Bronchial epithelial cell (primary cell): ENCODE measurements around the gene XIRP2. TPM values are rescaled to one million over a fixed set of nuclear protein-coding genes. Genes with fewer than 3 reads are reported as not detected.
A peak's percentile ranks its signal among the peaks of the same experiment; 100 is the strongest.

Experiments used
- DNase-seq: peaks from one replicate; pipeline ENCODE4 v3.0.0-alpha.2; 2010; ENCODE audit warnings: low read depth
- FAIRE-seq: peaks from 2 replicates; lab custom pipeline; 2011; peaks lifted over from hg19 to GRCh38; lab: Jason Lieb, UNC
- H3K27me3 ChIP-seq: 2 replicates; pipeline ENCODE4 v1.5.1; 2011; ENCODE audit warnings: low read length; ENCODE audit not compliant: control insufficient read depth, insufficient read depth
- H3K36me3 ChIP-seq: 2 replicates; pipeline ENCODE4 v1.5.1; 2011; ENCODE audit warnings: low read length; ENCODE audit not compliant: control insufficient read depth, insufficient read depth
- H3K4me3 ChIP-seq: 2 replicates; pipeline ENCODE4 v1.5.1; 2011; ENCODE audit warnings: mild to moderate bottlenecking, low read depth, low read length, control low read depth
- total RNA-seq: library from RNA; depleted of rRNA; stranded (reverse); fragments of >200 nt; gene quantifications from 2 replicates; pipeline ENCODE4 v1.2.1, GENCODE V29; 2014
- TF ChIP-seq, protein P1 (sequence below): IDR thresholded peaks from 2 replicates; pipeline ENCODE4 v1.5.1; 2011; ENCODE audit warnings: mild to moderate bottlenecking, moderate library complexity, low read length, control low read depth, inconsistent platforms; ENCODE audit not compliant: insufficient read depth, severe bottlenecking

The XIRP2 gene
- total RNA-seq, 1 donor from 2014 or later = not detected

GRCh38 chr2:166961933-166962332 is 73.7 kb downstream of the XIRP2 start:
- TF ChIP-seq, protein P1, sequence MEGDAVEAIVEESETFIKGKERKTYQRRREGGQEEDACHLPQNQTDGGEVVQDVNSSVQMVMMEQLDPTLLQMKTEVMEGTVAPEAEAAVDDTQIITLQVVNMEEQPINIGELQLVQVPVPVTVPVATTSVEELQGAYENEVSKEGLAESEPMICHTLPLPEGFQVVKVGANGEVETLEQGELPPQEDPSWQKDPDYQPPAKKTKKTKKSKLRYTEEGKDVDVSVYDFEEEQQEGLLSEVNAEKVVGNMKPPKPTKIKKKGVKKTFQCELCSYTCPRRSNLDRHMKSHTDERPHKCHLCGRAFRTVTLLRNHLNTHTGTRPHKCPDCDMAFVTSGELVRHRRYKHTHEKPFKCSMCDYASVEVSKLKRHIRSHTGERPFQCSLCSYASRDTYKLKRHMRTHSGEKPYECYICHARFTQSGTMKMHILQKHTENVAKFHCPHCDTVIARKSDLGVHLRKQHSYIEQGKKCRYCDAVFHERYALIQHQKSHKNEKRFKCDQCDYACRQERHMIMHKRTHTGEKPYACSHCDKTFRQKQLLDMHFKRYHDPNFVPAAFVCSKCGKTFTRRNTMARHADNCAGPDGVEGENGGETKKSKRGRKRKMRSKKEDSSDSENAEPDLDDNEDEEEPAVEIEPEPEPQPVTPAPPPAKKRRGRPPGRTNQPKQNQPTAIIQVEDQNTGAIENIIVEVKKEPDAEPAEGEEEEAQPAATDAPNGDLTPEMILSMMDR = no peak
- DNase-seq (no peak), FAIRE-seq (no peak)
- H3K27me3 ChIP-seq = no peaks in the 10 kb centered on the region
- no peak overlapping the region for H3K4me3 ChIP-seq
- no peaks in the 10 kb centered on the region for H3K36me3 ChIP-seq

DNA sequence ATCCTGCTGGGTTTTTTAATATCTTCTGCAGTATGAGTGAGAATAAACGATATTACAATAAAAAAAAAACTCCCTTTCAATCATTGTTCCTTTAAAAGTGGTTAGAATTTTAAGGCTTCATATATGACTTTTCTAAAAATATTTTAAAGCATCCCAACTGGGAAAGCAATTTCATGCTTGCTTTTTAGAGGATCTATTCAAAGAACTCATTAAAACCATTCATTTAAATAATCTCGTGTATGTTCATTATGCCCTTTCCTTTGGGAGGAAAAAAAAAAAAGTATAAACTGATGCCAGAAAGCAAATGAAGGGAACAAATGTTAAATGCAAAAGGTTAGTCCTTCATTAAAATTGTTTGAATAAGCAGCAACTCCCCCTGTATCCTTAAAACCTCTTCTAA is 81.2 kb downstream of the XIRP2 start:
- FAIRE-seq (no peak), DNase-seq (no peak)
- TF ChIP-seq, protein P1 = no peak
- H3K4me3 ChIP-seq = no peak overlapping the region
- no peaks in the 10 kb centered on the region for H3K36me3 ChIP-seq
- no peaks in the 10 kb centered on the region for H3K27me3 ChIP-seq

- DNase-seq = no peak
- H3K4me3 ChIP-seq = no peak overlapping the region
- no peaks in the 10 kb centered on the region for H3K27me3 ChIP-seq
- no peaks in the 10 kb centered on the region for H3K36me3 ChIP-seq
- FAIRE-seq = no peak
- TF ChIP-seq, protein P1 = no peak
Observed at GRCh38 chr2:166972002-166972401, 83.7 kb downstream of the XIRP2 start.

DNA sequence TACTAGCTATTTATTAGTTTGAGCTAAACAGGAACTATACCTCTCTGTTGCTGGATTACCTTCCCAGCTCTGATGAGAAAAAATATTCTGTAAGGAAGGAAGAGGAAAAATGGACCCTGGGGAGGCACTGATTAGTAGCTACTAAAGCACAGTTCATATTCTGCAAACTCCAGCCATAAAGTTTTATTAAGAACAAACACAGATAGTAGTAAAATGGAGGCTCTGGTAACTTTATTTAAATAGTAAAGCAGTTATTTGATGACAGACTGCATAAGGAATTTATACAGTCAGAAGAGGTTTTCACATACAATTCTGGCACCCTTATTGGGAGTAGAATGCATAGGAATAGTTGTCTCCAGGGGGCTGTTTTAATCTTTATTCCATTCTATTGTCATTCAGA is 84.1 kb downstream of the XIRP2 start:
- Histone ChIP-seq H3K4me3 (no peak overlapping the region), H3K36me3 (no peaks in the 10 kb centered on the region), H3K27me3 (no peaks in the 10 kb centered on the region)
- peak; percentile 1 for DNase-seq
- no peak for FAIRE-seq
- TF ChIP-seq, protein P1 = no peak

- FAIRE-seq = no peak
- no peak for DNase-seq
- Histone ChIP-seq H3K36me3 (no peaks in the 10 kb centered on the region), H3K27me3 (no peaks in the 10 kb centered on the region), H3K4me3 (no peak overlapping the region)
- TF ChIP-seq, protein P1 = no peak
Observed at GRCh38 chr2:166984188-166984587, 95.9 kb downstream of the XIRP2 start.

GRCh38 chr2:166984797-166985196 is 96.5 kb downstream of the XIRP2 start:
- H3K36me3 ChIP-seq = no peaks in the 10 kb centered on the region
- no peak for FAIRE-seq
- DNase-seq = peak; percentile 74
- TF ChIP-seq, protein P1 = no peak
- H3K4me3 ChIP-seq = no peak overlapping the region
- no peaks in the 10 kb centered on the region for H3K27me3 ChIP-seq
